HAP-1 (cell line): ENCODE results near the gene GFI1B.

ENCODE experiments used
- DNase-seq, 2 experiments: peaks; one replicate each; pipeline ENCODE4 v3.0.0-alpha.2; 2016 to 2020; ENCODE audit warnings: low spot score in 2 of 2
- H3K27me3 ChIP-seq: fragments of 250-450 bp; sonication (Bioruptor Pico); 2 replicates; pipeline ENCODE4 v1.5.1; 2020; ENCODE audit warnings: low read depth, mild to moderate bottlenecking, moderate library complexity
- H3K36me3 ChIP-seq: fragments of 250-450 bp; sonication (Bioruptor Pico); replicated peaks from 2 replicates; pipeline ENCODE4 v1.5.1; 2020; ENCODE audit warnings: mild to moderate bottlenecking
- H3K4me1 ChIP-seq: fragments of 250-450 bp; sonication (Bioruptor Pico); 2 replicates; pipeline ENCODE4 v1.5.1; 2020; ENCODE audit warnings: mild to moderate bottlenecking
- H3K4me3 ChIP-seq: fragments of 250-450 bp; sonication (Bioruptor Pico); 2 replicates; pipeline ENCODE4 v1.5.1; 2020; ENCODE audit warnings: mild to moderate bottlenecking, moderate library complexity
- H3K9me3 ChIP-seq: fragments of 250-450 bp; sonication (Bioruptor Pico); 2 replicates; pipeline ENCODE4 v1.5.1; 2020; ENCODE audit warnings: mild to moderate bottlenecking, moderate library complexity
- in situ Hi-C: fragments of 300-500 bp; cut with MboI; formaldehyde crosslinking; loops from 3 replicates; pipeline ENCODE4 v1.14.3; 2020; ENCODE audit warnings: low sequenced_read_pairs, inconsistent platforms, mixed read lengths

Gene GFI1B

GRCh38 chr9:133003671-133004090 lies 25.2 kb downstream of the GFI1B start:
- in situ Hi-C loops: no loop called here
- H3K9me3 ChIP-seq: no peaks in the 10 kb centered on the region
- H3K27me3 ChIP-seq: peaks cover 20% of the 10 kb centered on the region
- H3K4me3 ChIP-seq: no peak overlapping the region
- DNase-seq: peak in 1 of 2 experiments; percentile 20
- no peaks in the 10 kb centered on the region for H3K36me3 ChIP-seq
- peaks cover 2% of the 10 kb centered on the region; the same call in 1 of the 2 replicates for H3K4me1 ChIP-seq

- no peak for DNase-seq
- Histone ChIP-seq H3K27me3 (peaks cover 27% of the 10 kb centered on the region), H3K36me3 (no peaks in the 10 kb centered on the region), H3K4me3 (no peak overlapping the region), H3K9me3 (no peaks in the 10 kb centered on the region), H3K4me1 (peaks cover 2% of the 10 kb centered on the region; the same call in 1 of the 2 replicates)
- in situ Hi-C loops: no loop called here
These were observed 25.9 kb downstream of the GFI1B start for GRCh38 chr9:133004091-133004998.

- Histone ChIP-seq H3K4me3 (no peak overlapping the region), H3K27me3 (peaks cover 22% of the 10 kb centered on the region), H3K9me3 (no peaks in the 10 kb centered on the region), H3K36me3 (no peaks in the 10 kb centered on the region), H3K4me1 (peaks cover 2% of the 10 kb centered on the region; the same call in 1 of the 2 replicates)
- DNase-seq: no peak
- in situ Hi-C loops: no loop called here
These were observed 26.7 kb downstream of the GFI1B start for GRCh38 chr9:133004999-133005760.

DNA sequence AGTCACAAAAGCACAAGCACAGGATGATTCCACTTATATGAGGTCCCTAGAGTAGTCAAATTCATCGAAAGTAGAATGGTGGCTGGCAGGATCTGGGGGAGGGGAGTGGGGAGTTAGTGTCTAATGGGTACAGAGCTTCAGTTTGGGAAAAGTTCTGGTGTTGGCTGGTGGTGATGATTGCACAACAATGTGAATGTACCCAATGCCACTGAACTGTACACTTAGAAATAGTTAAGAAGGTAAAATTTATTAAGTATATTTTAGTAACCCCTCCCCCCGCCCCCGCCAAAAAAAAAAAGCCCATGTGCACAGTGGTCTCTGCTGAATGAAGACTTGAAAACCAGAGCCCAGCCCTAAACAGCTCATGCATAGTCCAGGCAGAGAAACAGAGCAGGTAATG lies 27.5 kb downstream of the GFI1B start:
- Histone ChIP-seq H3K4me3 (no peak overlapping the region), H3K4me1 (peaks cover 2% of the 10 kb centered on the region; the same call in 1 of the 2 replicates), H3K27me3 (peaks cover 22% of the 10 kb centered on the region), H3K9me3 (no peaks in the 10 kb centered on the region), H3K36me3 (no peaks in the 10 kb centered on the region)
- no peak for DNase-seq
- in situ Hi-C loops: no loop called here

DNA sequence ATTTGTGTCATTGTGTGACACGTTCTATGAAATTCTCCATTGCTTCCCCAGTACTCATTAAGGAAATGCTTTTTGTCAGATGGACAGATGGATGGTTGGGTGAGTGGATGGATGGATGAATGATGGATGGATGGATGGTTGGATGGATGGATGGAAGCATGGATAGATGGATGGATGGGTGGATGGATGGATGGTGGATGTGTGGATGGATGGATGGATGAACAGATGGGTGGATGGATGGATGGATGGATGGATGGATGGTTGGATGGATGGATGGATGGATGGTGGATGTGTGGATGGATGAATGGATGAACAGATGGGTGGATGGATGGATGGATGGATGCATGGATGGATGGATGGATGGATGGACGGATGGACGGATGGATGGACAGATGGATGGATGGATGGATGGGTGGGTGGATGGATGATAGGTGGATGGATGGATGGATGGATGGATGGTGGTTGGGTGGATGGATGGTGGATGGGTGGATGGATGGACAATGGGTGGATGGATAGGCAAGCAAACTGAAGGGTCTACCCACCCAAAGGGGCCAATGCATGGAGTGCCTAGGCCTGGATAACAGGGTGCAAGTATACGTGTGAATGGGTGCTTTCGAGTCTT lies 28.3 kb downstream of the GFI1B start:
- Histone ChIP-seq H3K27me3 (peaks cover 20% of the 10 kb centered on the region), H3K9me3 (no peaks in the 10 kb centered on the region), H3K36me3 (no peaks in the 10 kb centered on the region), H3K4me1 (peaks cover 2% of the 10 kb centered on the region; the same call in 1 of the 2 replicates), H3K4me3 (no peak overlapping the region)
- in situ Hi-C loops: no loop called here
- no peak for DNase-seq

GRCh38 chr9:133008406-133008805 lies 29.9 kb downstream of the GFI1B start:
- peaks cover 7% of the 10 kb centered on the region for H3K27me3 ChIP-seq
- no peak overlapping the region for H3K4me3 ChIP-seq
- no peak for DNase-seq
- H3K9me3 ChIP-seq: no peaks in the 10 kb centered on the region
- no peaks in the 10 kb centered on the region for H3K36me3 ChIP-seq
- peaks cover 2% of the 10 kb centered on the region; the same call in 1 of the 2 replicates for H3K4me1 ChIP-seq
- in situ Hi-C loops: no loop called here

GRCh38 chr9:133008824-133009223 lies 30.3 kb downstream of the GFI1B start:
- H3K9me3 ChIP-seq: no peaks in the 10 kb centered on the region
- in situ Hi-C loops: no loop called here
- H3K36me3 ChIP-seq: no peaks in the 10 kb centered on the region
- H3K4me1 ChIP-seq: peaks cover under 1% of the 10 kb centered on the region; the same call in 1 of the 2 replicates
- no peak for DNase-seq
- no peak overlapping the region for H3K4me3 ChIP-seq
- H3K27me3 ChIP-seq: peaks cover 7% of the 10 kb centered on the region

- no peak overlapping the region for H3K4me3 ChIP-seq
- H3K36me3 ChIP-seq: no peaks in the 10 kb centered on the region
- H3K9me3 ChIP-seq: no peaks in the 10 kb centered on the region
- H3K4me1 ChIP-seq: no peaks in the 10 kb centered on the region
- DNase-seq: no peak
- H3K27me3 ChIP-seq: peaks cover 7% of the 10 kb centered on the region
- in situ Hi-C loops: no loop called here
These were observed 31.6 kb downstream of the GFI1B start for GRCh38 chr9:133009906-133010582.

- H3K4me3 ChIP-seq: no peak overlapping the region
- H3K27me3 ChIP-seq: no peaks in the 10 kb centered on the region
- no peaks in the 10 kb centered on the region for H3K4me1 ChIP-seq
- no peaks in the 10 kb centered on the region for H3K36me3 ChIP-seq
- no peaks in the 10 kb centered on the region; the same call in 1 of the 2 replicates for H3K9me3 ChIP-seq
- DNase-seq: no peak
- in situ Hi-C loops: no loop called here
These were observed 36.2 kb downstream of the GFI1B start for GRCh38 chr9:133014696-133015095.

- Histone ChIP-seq H3K4me3 (no peak overlapping the region), H3K4me1 (no peaks in the 10 kb centered on the region), H3K27me3 (no peaks in the 10 kb centered on the region), H3K36me3 (no peaks in the 10 kb centered on the region), H3K9me3 (no peaks in the 10 kb centered on the region; the same call in 1 of the 2 replicates)
- DNase-seq: peak in 1 of 2 experiments; percentile 30
- in situ Hi-C loops: no loop called here
These were observed 44.8 kb downstream of the GFI1B start for GRCh38 chr9:133023117-133023890.

DNA sequence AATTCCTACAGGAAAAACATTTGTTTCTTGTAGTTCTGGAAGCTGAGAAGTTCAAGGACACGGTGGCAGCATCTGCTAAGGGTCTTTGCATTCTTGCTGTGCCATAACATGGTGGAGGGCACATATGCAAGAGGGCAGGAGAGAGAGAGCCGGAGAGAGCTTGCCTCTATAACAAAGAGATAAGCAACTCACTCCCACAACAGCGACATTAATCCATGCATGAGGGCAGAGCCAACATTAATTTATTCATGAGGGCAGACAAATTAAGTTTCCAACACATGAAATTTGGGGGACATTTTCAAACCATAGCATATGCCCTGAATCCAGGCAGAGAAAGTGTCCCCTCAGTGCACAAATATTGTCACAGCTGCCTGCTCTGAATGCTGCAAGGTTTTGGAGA lies 47.9 kb downstream of the GFI1B start:
- in situ Hi-C loops: loop anchor here (25.0 kb wide), 1 partner anchor 461 kb away; the partner anchor contains the start of gene SLC2A6
- no peak for DNase-seq
- no peaks in the 10 kb centered on the region for H3K27me3 ChIP-seq

DNA sequence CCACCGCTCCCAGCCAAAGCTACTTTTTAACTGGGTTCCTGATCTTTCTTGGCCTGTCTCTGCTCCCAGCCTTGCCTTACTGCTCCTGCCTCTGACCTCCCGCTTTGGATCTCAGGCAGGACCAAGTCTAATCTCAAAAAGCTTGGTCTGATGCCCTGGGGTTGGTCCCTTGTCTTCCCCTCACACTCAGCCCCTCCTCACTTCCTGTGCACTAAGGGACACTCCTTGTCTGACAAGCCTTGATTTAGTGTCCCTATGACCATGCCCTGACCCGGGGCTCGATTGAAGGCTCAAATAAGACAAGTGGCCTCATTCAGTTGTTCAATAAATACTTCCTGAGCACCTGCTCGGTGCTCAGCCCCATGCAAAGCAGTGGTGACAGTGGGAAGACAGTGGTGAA lies 48.6 kb downstream of the GFI1B start:
- Histone ChIP-seq H3K4me3 (no peak overlapping the region), H3K9me3 (no peaks in the 10 kb centered on the region), H3K36me3 (peaks cover 5% of the 10 kb centered on the region; the same call in 1 of the 2 replicates), H3K27me3 (no peaks in the 10 kb centered on the region), H3K4me1 (peaks cover 4% of the 10 kb centered on the region)
- in situ Hi-C loops: loop anchor here (25.0 kb wide), 1 partner anchor 460 kb away; the partner anchor contains the start of gene SLC2A6
- no peak for DNase-seq

More for the DNA sequence above, 47.9 kb downstream of the GFI1B start:
- H3K4me3 ChIP-seq: no peak overlapping the region
- H3K9me3 ChIP-seq: no peaks in the 10 kb centered on the region
- peaks cover 4% of the 10 kb centered on the region; the same call in 1 of the 2 replicates for H3K4me1 ChIP-seq
- 0 out of 2 replicates have a peak, but pooled peaks cover 5% of the 10 kb centered on the region for H3K36me3 ChIP-seq
